HepG2 (cell line): Measurements from ENCODE around the gene KCNF1.

Experiments
- AKAP8 ChIP-seq: sonication (generic); formaldehyde crosslinking; IDR thresholded peaks from 2 replicates; pipeline ENCODE4 v1.5.1; 2020; ENCODE audit warnings: mild to moderate bottlenecking, missing genetic modification reagents
- ASH2L ChIP-seq: fragments of 300-600, 200-600 bp; sonication (generic); IDR thresholded peaks from 2 replicates; pipeline ENCODE4 v1.7.0; 2017; ENCODE audit warnings: low read depth, mild to moderate bottlenecking, moderate library complexity, mixed read lengths, low read length; ENCODE audit not compliant: insufficient read length
- FIP1L1 ChIP-seq: fragments of 200-400 bp; formaldehyde crosslinking; IDR thresholded peaks from 2 replicates; pipeline ENCODE4 v1.6.1; 2018; ENCODE audit warnings: low read depth, mild to moderate bottlenecking, low read length, moderate library complexity, borderline replicate concordance; ENCODE audit not compliant: insufficient read depth
- MED8 ChIP-seq: sonication (generic); formaldehyde crosslinking; IDR thresholded peaks from 2 replicates; pipeline ENCODE4 v1.8.1; 2023; ENCODE audit warnings: mild to moderate bottlenecking, missing genetic modification reagents; ENCODE audit not compliant: insufficient replicate concordance
- MLLT10 ChIP-seq: sonication (generic); formaldehyde crosslinking; IDR thresholded peaks from 2 replicates; pipeline ENCODE4 v1.4.0; 2020; ENCODE audit warnings: missing genetic modification reagents
- MYC ChIP-seq: sonication (generic); formaldehyde crosslinking; IDR thresholded peaks from 2 replicates; pipeline ENCODE4 v1.9.0; 2021; ENCODE audit warnings: missing genetic modification reagents, borderline replicate concordance
- SPEN ChIP-seq: sonication (generic); formaldehyde crosslinking; IDR thresholded peaks from 2 replicates; pipeline ENCODE4 v1.5.1; 2020; ENCODE audit warnings: low read depth, mild to moderate bottlenecking, missing genetic modification reagents
- TOPORS ChIP-seq: sonication (generic); formaldehyde crosslinking; IDR thresholded peaks from 2 replicates; pipeline ENCODE4 v1.8.0; 2023; ENCODE audit warnings: mild to moderate bottlenecking, missing genetic modification reagents
- ZFP37 ChIP-seq: sonication (generic); formaldehyde crosslinking; IDR thresholded peaks from 2 replicates; pipeline ENCODE4 v1.4.0; 2020; ENCODE audit warnings: missing genetic modification reagents, borderline replicate concordance
- ZNF20 ChIP-seq: sonication (generic); formaldehyde crosslinking; IDR thresholded peaks from 2 replicates; pipeline ENCODE4 v1.4.0; 2020; ENCODE audit warnings: mild to moderate bottlenecking, moderate library complexity, missing genetic modification reagents
- TF ChIP-seq, protein P1 (sequence below): sonication (generic); formaldehyde crosslinking; IDR thresholded peaks from 2 replicates; pipeline ENCODE4 v1.5.0; 2020; ENCODE audit warnings: mild to moderate bottlenecking, missing genetic modification reagents, moderate library complexity
- TF ChIP-seq, protein P2 (sequence below): sonication (generic); formaldehyde crosslinking; IDR thresholded peaks from 2 replicates; pipeline ENCODE4 v1.5.0; 2020; ENCODE audit warnings: missing genetic modification reagents
- TF ChIP-seq, protein P3 (sequence below): IDR thresholded peaks from 2 replicates; pipeline ENCODE4 v1.6.1; 2012; ENCODE audit warnings: inconsistent platforms

DNA sequence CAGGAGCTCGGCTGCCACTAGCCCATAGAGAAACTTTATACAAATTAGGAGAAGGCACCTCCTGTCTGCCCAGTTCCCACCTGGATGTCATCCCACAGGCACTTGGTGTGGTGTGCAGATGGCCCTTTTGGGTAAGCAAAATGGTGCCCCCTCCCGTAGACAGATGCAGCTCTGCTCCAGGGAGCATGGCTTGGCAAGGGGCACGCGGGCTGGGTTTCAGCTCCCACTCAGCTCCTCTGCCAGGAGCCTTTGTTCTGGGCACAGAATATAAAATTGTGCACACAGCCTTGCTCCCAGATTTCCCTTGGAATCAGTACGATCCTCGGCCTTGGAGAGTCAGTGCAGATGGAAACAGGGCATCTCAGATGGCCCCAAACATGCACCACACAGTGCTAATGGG lies 20.3 kb upstream of the KCNF1 start:
- no peak for TF ChIP-seq AKAP8 (CRISPR knock-in tag)
- TF ChIP-seq ZNF20 = no peak
- no peak for TF ChIP-seq SPEN (CRISPR knock-in tag)
- TF ChIP-seq TOPORS (CRISPR knock-in tag) = no peak
- TF ChIP-seq, protein P1, sequence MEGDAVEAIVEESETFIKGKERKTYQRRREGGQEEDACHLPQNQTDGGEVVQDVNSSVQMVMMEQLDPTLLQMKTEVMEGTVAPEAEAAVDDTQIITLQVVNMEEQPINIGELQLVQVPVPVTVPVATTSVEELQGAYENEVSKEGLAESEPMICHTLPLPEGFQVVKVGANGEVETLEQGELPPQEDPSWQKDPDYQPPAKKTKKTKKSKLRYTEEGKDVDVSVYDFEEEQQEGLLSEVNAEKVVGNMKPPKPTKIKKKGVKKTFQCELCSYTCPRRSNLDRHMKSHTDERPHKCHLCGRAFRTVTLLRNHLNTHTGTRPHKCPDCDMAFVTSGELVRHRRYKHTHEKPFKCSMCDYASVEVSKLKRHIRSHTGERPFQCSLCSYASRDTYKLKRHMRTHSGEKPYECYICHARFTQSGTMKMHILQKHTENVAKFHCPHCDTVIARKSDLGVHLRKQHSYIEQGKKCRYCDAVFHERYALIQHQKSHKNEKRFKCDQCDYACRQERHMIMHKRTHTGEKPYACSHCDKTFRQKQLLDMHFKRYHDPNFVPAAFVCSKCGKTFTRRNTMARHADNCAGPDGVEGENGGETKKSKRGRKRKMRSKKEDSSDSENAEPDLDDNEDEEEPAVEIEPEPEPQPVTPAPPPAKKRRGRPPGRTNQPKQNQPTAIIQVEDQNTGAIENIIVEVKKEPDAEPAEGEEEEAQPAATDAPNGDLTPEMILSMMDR (CRISPR knock-in tag) = no peak
- no peak for TF ChIP-seq FIP1L1
- TF ChIP-seq, protein P2, sequence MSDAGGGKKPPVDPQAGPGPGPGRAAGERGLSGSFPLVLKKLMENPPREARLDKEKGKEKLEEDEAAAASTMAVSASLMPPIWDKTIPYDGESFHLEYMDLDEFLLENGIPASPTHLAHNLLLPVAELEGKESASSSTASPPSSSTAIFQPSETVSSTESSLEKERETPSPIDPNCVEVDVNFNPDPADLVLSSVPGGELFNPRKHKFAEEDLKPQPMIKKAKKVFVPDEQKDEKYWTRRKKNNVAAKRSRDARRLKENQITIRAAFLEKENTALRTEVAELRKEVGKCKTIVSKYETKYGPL (CRISPR knock-in tag) = no peak
- no peak for TF ChIP-seq ZFP37 (CRISPR knock-in tag)
- TF ChIP-seq MED8 (CRISPR knock-in tag) = no peak
- no peak for TF ChIP-seq ASH2L
- TF ChIP-seq, protein P3, sequence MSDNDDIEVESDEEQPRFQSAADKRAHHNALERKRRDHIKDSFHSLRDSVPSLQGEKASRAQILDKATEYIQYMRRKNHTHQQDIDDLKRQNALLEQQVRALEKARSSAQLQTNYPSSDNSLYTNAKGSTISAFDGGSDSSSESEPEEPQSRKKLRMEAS = no peak
- no peak for TF ChIP-seq MLLT10 (CRISPR knock-in tag)
- no peak for TF ChIP-seq MYC (CRISPR knock-in tag)
